Heart left ventricle (tissue), 16 donors: Measurements from ENCODE around the gene MAPKAP1. TPM values are rescaled to one million over a fixed set of nuclear protein-coding genes. Genes with fewer than 3 reads are reported as not detected.

Source experiments
- ATAC-seq, 4 donors: fragments of 200-7000 bp; cut with Tn5 transposase; one replicate each; pipeline ENCODE4 v1.9.1; 2020 to 2022; ENCODE audit warnings: moderate library complexity in 4 of 4, mild to moderate bottlenecking in 3 of 4, moderate number of reproducible peaks in 1 of 4
- DNase-seq, 5 donors: peaks; one replicate each; pipeline ENCODE4 v3.0.0-alpha.2; 2020
- H3K27ac ChIP-seq, 12 donors: fragments of 200-600 bp; sonication (generic) in 4 of 12; one replicate each; pipeline versions ENCODE4 v1.5.0 to v1.8.0; 2016 to 2022; ENCODE audit warnings: mild to moderate bottlenecking in 2 of 12
- H3K27me3 ChIP-seq, 9 donors: fragments of 200-600 bp; sonication (generic) in 2 of 9; one replicate each; pipeline versions ENCODE4 v1.5.1 to v1.8.0; 2016 to 2022; ENCODE audit warnings: mild to moderate bottlenecking in 3 of 9
- H3K36me3 ChIP-seq, 9 donors: fragments of 200-600 bp; sonication (generic) in 2 of 9; one replicate each; pipeline versions ENCODE4 v1.5.0 to v1.8.0; 2018 to 2022; ENCODE audit warnings: mild to moderate bottlenecking in 2 of 9
- H3K4me1 ChIP-seq, 12 donors: fragments of 200-600 bp; sonication (generic) in 4 of 12; one replicate each; pipeline versions ENCODE4 v1.5.0 to v1.8.0; 2016 to 2022; ENCODE audit warnings: mild to moderate bottlenecking in 3 of 12
- H3K4me3 ChIP-seq, 12 donors: fragments of 200-600 bp; sonication (generic) in 4 of 12; one replicate each; pipeline versions ENCODE4 v1.5.0 to v1.8.0; 2017 to 2022; ENCODE audit warnings: mild to moderate bottlenecking in 9 of 12, moderate library complexity in 4 of 12
- H3K9me3 ChIP-seq, 12 donors: fragments of 200-600 bp; sonication (generic) in 4 of 12; one replicate each; pipeline versions ENCODE4 v1.5.0 to v1.8.0; 2016 to 2022; ENCODE audit warnings: mild to moderate bottlenecking in 1 of 12
- POLR2A ChIP-seq, 2 donors: fragments of 450-650 bp; IDR thresholded peaks; one replicate each; pipeline ENCODE4 v1.6.1; 2017; ENCODE audit warnings: antibody characterized with exemption in 2 of 2, mild to moderate bottlenecking in 2 of 2, moderate library complexity in 2 of 2
- WGBS, 4 donors: extraction: QIAGEN DNeasy Blood & Tissue Kit in 2 of 4; methylation state at CpG; one replicate each; pipeline versions ENCODE4 v1.1.5 to v1.1.7; 2013 to 2018; 5-methylcytosine and 5-hydroxymethylcytosine counted together
- intact Hi-C, 10 donors: fragments of 100-400 bp; cut with DNase I; formaldehyde crosslinking; loops; one replicate each; pipeline versions ENCODE4 v1.11.1 to v1.14.2; 2022
- polyA plus RNA-seq, 2 donors: library from polyadenylated mRNA; stranded (reverse); fragments of 200-250 nt; gene quantifications; one replicate each; pipeline ENCODE4 v1.2.3, GENCODE V29; 2013
- total RNA-seq, 9 donors: library from RNA; depleted of rRNA in 2 of 9; stranded (reverse); fragments of >200 nt in 2 of 9; fragmentation: NEBNext Ultra II Directional in 3 of 9; extraction: Animal tissue kit (Norgen Biotek cat#: 25700) in 3 of 9; gene quantifications; one replicate each; pipeline versions ENCODE4 v1.1.0 to v1.2.4, GENCODE V29; 2016 to 2023
- TF ChIP-seq, protein P1 (sequence below), 12 donors: fragments of 200-600 bp; sonication (generic) in 4 of 12; IDR thresholded peaks; one replicate each; pipeline versions ENCODE4 v1.5.0 to v1.8.0; 2018 to 2022; ENCODE audit warnings: antibody characterized with exemption in 12 of 12, mild to moderate bottlenecking in 5 of 12
- donor health status: ischemic (EF 13 %, LVEDD 7.1; RV severe dilation, severe dysfunction).
- donor health status: healthy with polysubstance abuse.
- donor health status: DM: no; HTN: yes; CAD: no.
- donor health status: DM: no; HTN: no; CAD: no.
- donor health status: ischemic (EF 25% LVEDD 6.9; RV normal size, moderate dysfunction).
- donor health status: ischemic (EF 25% LVEDD 5.7; RV mildly dilated, moderate dysfunction).
- donor health status: healthy.
- donor health status: DM: yes; HTN: yes; CAD: no.
- donor health status: ischemic (EF 35%, LVEDD 5.7; RV mildly dilated, moderate dysfunction).
- donor health status: nonischemic (EF 11% LVEDD 7.7; RV severe dilation, severe dysfunction).
- donor health status: DM: yes; HTN: yes; CAD: no.
- donor health status: PGD.
- donor health status: ischemic (EF 29% LVEDD 5.4; RV normal size, mild dysfunction).
- donor health status: nonischemic (EF 23%, LVEDD 6.1; RV moderate dilation, normal function).

The MAPKAP1 gene
- total and polyA plus RNA-seq, 11 donors: 76.2 to 145 (median 124) TPM

DNA sequence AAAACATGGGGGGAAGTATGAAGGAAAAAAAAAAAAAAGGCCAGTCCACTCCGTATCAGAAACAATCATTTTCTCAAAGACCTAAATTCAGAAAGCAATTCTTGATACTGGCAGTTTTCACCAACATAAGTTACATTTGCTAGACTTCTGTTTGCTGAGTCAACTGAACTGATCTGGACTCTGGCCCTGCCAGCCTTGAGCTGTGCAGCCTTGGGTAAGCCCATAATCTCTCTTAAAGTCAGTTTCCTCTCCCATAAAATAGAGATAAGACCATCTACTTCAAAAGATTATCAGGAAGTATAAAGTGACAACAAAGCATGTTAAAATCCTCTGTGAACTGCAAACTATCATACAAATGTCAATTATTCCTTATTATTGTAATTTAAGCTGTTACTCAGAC, 106.8 kb downstream of the MAPKAP1 start:
- no peak for DNase-seq
- no peak for ATAC-seq
- Histone ChIP-seq H3K4me1 (no peaks in the 10 kb centered on the region), H3K27ac (no peak overlapping the region), H3K4me3 (no peak overlapping the region), H3K9me3 (no peaks in the 10 kb centered on the region), H3K36me3 (no peaks in the 10 kb centered on the region), H3K27me3 (no peaks in the 10 kb centered on the region)
- no peak for TF ChIP-seq POLR2A (IDR thresholded peaks at IDR 0.05)
- TF ChIP-seq, protein P1, sequence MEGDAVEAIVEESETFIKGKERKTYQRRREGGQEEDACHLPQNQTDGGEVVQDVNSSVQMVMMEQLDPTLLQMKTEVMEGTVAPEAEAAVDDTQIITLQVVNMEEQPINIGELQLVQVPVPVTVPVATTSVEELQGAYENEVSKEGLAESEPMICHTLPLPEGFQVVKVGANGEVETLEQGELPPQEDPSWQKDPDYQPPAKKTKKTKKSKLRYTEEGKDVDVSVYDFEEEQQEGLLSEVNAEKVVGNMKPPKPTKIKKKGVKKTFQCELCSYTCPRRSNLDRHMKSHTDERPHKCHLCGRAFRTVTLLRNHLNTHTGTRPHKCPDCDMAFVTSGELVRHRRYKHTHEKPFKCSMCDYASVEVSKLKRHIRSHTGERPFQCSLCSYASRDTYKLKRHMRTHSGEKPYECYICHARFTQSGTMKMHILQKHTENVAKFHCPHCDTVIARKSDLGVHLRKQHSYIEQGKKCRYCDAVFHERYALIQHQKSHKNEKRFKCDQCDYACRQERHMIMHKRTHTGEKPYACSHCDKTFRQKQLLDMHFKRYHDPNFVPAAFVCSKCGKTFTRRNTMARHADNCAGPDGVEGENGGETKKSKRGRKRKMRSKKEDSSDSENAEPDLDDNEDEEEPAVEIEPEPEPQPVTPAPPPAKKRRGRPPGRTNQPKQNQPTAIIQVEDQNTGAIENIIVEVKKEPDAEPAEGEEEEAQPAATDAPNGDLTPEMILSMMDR (IDR thresholded peaks at IDR 0.05): no peak
- intact Hi-C loops: no loop called here
- 90 to 100% (median 94%) methylated on average over 1 of the region's 1 CpG for WGBS, 4 donors

DNA sequence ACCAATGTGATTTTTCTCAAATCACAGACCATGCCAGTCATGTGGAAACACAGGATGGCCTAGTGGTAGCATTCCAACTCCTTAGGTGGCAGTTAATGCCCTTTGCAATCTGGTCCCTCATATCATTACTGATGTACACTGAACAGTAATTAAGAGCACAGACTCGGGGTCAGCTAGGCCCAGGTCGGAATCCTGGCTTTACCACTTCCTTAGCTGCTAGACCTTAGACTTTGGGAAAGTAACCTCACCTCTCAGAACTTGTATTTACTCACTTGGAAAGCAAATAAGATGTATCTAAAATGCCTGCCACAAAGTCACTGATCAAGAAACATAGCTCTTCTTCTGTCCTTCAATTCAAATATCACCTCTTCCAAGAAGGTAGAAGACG, 112.8 kb downstream of the MAPKAP1 start:
- no peak for TF ChIP-seq POLR2A (IDR thresholded peaks at IDR 0.05)
- 92 to 96% (median 94%) methylated on average over 3 of the region's 3 CpGs for WGBS, 4 donors
- no peak overlapping the region for H3K4me3 ChIP-seq
- no peak overlapping the region for H3K27ac ChIP-seq
- no peak for ATAC-seq
- no peak for DNase-seq
- H3K27me3 ChIP-seq: no peaks in the 10 kb centered on the region
- no peaks in the 10 kb centered on the region for H3K9me3 ChIP-seq
- H3K4me1 ChIP-seq: peaks cover 0 to 16% (median 0%) of the 10 kb centered on the region in 12 donors
- intact Hi-C loops: no loop called here
- H3K36me3 ChIP-seq: no peaks in the 10 kb centered on the region

DNA sequence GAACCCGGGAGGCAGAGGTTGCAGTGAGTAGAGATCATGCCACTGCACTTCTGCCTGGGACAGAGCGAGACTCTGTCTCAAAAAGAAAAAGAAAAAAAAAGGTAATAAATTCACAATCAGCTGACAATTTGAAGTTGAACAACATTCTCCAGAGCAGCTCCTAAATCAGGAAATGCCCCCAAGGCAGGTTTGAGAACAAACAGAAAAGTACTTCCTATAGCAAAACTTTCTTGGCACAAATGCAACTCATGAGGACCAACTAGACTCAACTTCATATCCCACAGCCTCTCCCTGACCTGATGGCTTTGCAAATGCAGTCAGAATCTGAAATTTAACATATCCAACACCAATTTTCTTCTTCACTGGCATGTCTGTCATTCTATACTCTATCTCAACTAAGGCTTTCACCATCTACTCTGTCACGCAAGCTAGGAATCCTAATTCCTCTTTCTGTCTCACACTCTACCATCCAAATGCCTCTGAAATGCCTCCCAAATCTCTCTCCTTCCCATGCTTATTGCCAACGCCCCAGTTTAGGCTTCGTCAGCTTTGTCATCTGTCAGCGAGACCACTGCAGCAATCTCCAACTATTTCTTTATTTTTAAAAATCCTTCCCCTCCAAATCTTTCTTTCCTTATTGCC, 113.3 kb downstream of the MAPKAP1 start:
- intact Hi-C loops: no loop called here
- peaks cover 0 to 16% (median 0%) of the 10 kb centered on the region in 12 donors for H3K4me1 ChIP-seq
- H3K27me3 ChIP-seq: no peaks in the 10 kb centered on the region
- no peaks in the 10 kb centered on the region for H3K36me3 ChIP-seq
- no peak overlapping the region for H3K27ac ChIP-seq
- 87 to 91% (median 89%) methylated on average over 6 of the region's 6 CpGs for WGBS, 4 donors
- H3K4me3 ChIP-seq: no peak overlapping the region
- DNase-seq: no peak
- no peak for ATAC-seq
- TF ChIP-seq POLR2A (IDR thresholded peaks at IDR 0.05): no peak
- no peaks in the 10 kb centered on the region for H3K9me3 ChIP-seq

DNA sequence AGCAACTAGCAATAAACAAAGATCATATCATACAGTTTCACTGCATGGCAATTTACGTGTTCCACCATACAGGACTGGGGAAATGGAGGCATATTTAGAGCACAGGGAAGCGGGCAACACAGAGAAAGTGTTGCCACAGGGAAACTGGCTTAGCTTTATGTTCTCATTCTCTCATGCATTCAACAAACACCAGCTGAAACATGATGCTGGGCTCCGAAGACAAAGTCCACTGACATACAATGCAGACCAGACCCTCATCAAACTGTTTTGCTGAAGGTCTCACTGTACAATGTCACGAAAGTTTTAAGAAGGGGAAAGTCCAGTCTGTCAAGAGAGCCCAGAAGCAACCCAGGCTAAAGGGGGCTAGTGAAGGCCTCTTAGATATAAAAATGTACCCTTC, 115.1 kb downstream of the MAPKAP1 start:
- Histone ChIP-seq H3K9me3 (no peaks in the 10 kb centered on the region), H3K4me1 (peaks cover 0 to 16% (median 0%) of the 10 kb centered on the region in 12 donors), H3K27ac (no peak overlapping the region), H3K4me3 (no peak overlapping the region), H3K27me3 (no peaks in the 10 kb centered on the region), H3K36me3 (no peaks in the 10 kb centered on the region)
- WGBS, 4 donors: 93 to 98% (median 97%) methylated on average over 4 of the region's 4 CpGs
- DNase-seq (no peak), ATAC-seq (no peak)
- intact Hi-C loops: no loop called here
- TF ChIP-seq, protein P1 (IDR thresholded peaks at IDR 0.05): no peak
- TF ChIP-seq POLR2A (IDR thresholded peaks at IDR 0.05): no peak

DNA sequence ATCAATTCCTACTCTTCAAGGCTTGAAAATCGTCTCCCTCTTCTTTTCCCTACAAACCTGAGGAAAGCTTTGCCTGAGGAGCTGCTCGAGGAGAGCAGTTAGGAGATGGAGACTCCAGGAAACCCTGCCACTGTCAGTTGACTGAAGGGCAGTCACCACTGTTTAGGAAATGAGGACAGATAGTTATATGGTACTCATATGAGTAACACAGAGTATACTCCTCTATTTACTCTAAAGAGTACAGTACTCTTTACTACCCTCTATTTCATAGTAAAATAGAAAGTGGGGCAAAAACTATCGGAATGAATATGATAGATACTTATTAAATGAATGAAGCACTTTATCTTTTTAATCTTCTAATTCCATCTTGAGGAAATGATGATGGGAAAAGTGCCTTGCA, 115.8 kb downstream of the MAPKAP1 start:
- no peak overlapping the region for H3K27ac ChIP-seq
- intact Hi-C loops: no loop called here
- no peaks in the 10 kb centered on the region for H3K9me3 ChIP-seq
- 94 to 98% (median 96%) methylated on average over 3 of the region's 3 CpGs for WGBS, 4 donors
- H3K4me1 ChIP-seq: peaks cover 0 to 16% (median 0%) of the 10 kb centered on the region in 12 donors
- TF ChIP-seq, protein P1 (IDR thresholded peaks at IDR 0.05): no peak
- TF ChIP-seq POLR2A (IDR thresholded peaks at IDR 0.05): no peak
- no peak for DNase-seq
- ATAC-seq: no peak
- H3K4me3 ChIP-seq: no peak overlapping the region
- no peaks in the 10 kb centered on the region for H3K27me3 ChIP-seq
- no peaks in the 10 kb centered on the region for H3K36me3 ChIP-seq
